ENCODE measurements around the gene PCSK5.

The PCSK5 gene

GRCh38 chr9:76092572-76092971 is 202.1 kb downstream of the PCSK5 start:
- DNase-seq: no peak

GRCh38 chr9:76095585-76095984 is 205.1 kb downstream of the PCSK5 start:
- no peak for DNase-seq

- no peak for DNase-seq
Measured at GRCh38 chr9:76099516-76099915, 209.0 kb downstream of the PCSK5 start.

- DNase-seq: no peak
Measured at GRCh38 chr9:76101075-76101474, 210.6 kb downstream of the PCSK5 start.

- no peak for DNase-seq
Measured at GRCh38 chr9:76101491-76101890, 211.0 kb downstream of the PCSK5 start.

- DNase-seq: no peak
Measured at GRCh38 chr9:76101947-76102346, 211.5 kb downstream of the PCSK5 start.

- DNase-seq: no peak
Measured at GRCh38 chr9:76103531-76104315, 213.2 kb downstream of the PCSK5 start.

GRCh38 chr9:76107482-76107881 is 217.0 kb downstream of the PCSK5 start:
- DNase-seq: no peak

- DNase-seq: no peak
Measured at GRCh38 chr9:76109953-76110352, 219.5 kb downstream of the PCSK5 start.

- no peak for DNase-seq
Measured at GRCh38 chr9:76112151-76112550, 221.7 kb downstream of the PCSK5 start.

GRCh38 chr9:76114144-76114543 is 223.7 kb downstream of the PCSK5 start:
- DNase-seq: no peak

GRCh38 chr9:76115396-76115795 is 224.9 kb downstream of the PCSK5 start:
- DNase-seq: no peak

GRCh38 chr9:76115982-76116646 is 225.6 kb downstream of the PCSK5 start:
- no peak for DNase-seq

GRCh38 chr9:76116913-76117312 is 226.4 kb downstream of the PCSK5 start:
- no peak for DNase-seq

GRCh38 chr9:76127637-76128036 is 237.2 kb downstream of the PCSK5 start:
- no peak for DNase-seq

GRCh38 chr9:76135902-76136301 is 245.4 kb downstream of the PCSK5 start:
- no peak for DNase-seq

- no peak for DNase-seq
Measured at GRCh38 chr9:76136986-76137385, 246.5 kb downstream of the PCSK5 start.

- no peak for DNase-seq
Measured at GRCh38 chr9:76137931-76138330, 247.5 kb downstream of the PCSK5 start.

GRCh38 chr9:76138360-76138759 is 247.9 kb downstream of the PCSK5 start:
- no peak for DNase-seq

GRCh38 chr9:76143834-76144233 is 253.4 kb downstream of the PCSK5 start:
- DNase-seq: no peak

- DNase-seq: no peak
Measured at GRCh38 chr9:76150013-76150412, 259.5 kb downstream of the PCSK5 start.

- no peak for DNase-seq
Measured at GRCh38 chr9:76151267-76151666, 260.8 kb downstream of the PCSK5 start.

GRCh38 chr9:76153339-76153738 is 262.9 kb downstream of the PCSK5 start:
- no peak for DNase-seq

- DNase-seq: no peak
Measured at GRCh38 chr9:76153902-76154629, 263.6 kb downstream of the PCSK5 start.
